HEK293 (cell line): ENCODE data around the gene MRTFA.

Experiments
- CTCF ChIA-PET: fragments of 350-600 bp; formaldehyde crosslinking; extraction: SDS; loops from one replicate; lab custom pipeline; 2021; ENCODE audit warnings: antibody characterized with exemption; lab: Yijun Ruan, JAX
- POLR2A ChIA-PET: fragments of 300-600 bp; formaldehyde crosslinking; extraction: SDS; loops from one replicate; lab custom pipeline; 2020; ENCODE audit warnings: antibody characterized with exemption, inconsistent platforms; lab: Yijun Ruan, JAX
- H3K27ac ChIP-seq: fragments of 200-500 bp; sonication (Bioruptor generic); 2 replicates; pipeline ENCODE4 v1.5.1; 2014; ENCODE audit warnings: low read depth, low read length, control low read depth, inconsistent platforms; ENCODE audit errors: extremely low read depth
- H3K36me3 ChIP-seq, 2 experiments: fragments of 200-500 bp in 1 of 2; sonication (Bioruptor generic) in 1 of 2; 1 replicate in 1 of 2; 2 replicates in 1 of 2; pipeline ENCODE4 v1.5.1; 2014 to 2017; ENCODE audit warnings: inconsistent platforms in 2 of 2, low read length in 2 of 2; ENCODE audit not compliant: control insufficient read depth in 2 of 2, insufficient read depth in 1 of 2
- H3K4me1 ChIP-seq: fragments of 200-500 bp; sonication (Bioruptor generic); 2 replicates; pipeline ENCODE4 v1.5.1; 2014; ENCODE audit warnings: mild to moderate bottlenecking, low read length, inconsistent platforms; ENCODE audit not compliant: control insufficient read depth, insufficient read depth
- H3K4me3 ChIP-seq: 2 replicates; pipeline ENCODE4 v1.5.1; 2011; ENCODE audit warnings: low read depth, mild to moderate bottlenecking, control low read depth, low read length, moderate library complexity
- H3K9me3 ChIP-seq: fragments of 200-500 bp; sonication (Bioruptor generic); 2 replicates; pipeline ENCODE4 v1.5.1; 2014; ENCODE audit warnings: low read depth, low read length, inconsistent platforms; ENCODE audit not compliant: control insufficient read depth, insufficient read depth
- ELK4 ChIP-seq: IDR thresholded peaks from 2 replicates; pipeline ENCODE4 v1.6.1; 2011; ENCODE audit warnings: mild to moderate bottlenecking, low read depth, low read length, borderline replicate concordance
- GLIS1 ChIP-seq: fragments of 450-650 bp; formaldehyde crosslinking; IDR thresholded peaks from 2 replicates; pipeline ENCODE4 v1.5.1; 2016; ENCODE audit warnings: missing biosample characterization, missing genetic modification characterization
- MEIS1 ChIP-seq: sonication (generic); formaldehyde crosslinking; IDR thresholded peaks from 2 replicates; pipeline ENCODE4 v1.8.1; 2022; ENCODE audit warnings: missing genetic modification reagents, mild to moderate bottlenecking, borderline replicate concordance
- SP7 ChIP-seq: fragments of 450-650 bp; formaldehyde crosslinking; IDR thresholded peaks from 2 replicates; pipeline ENCODE4 v1.5.1; 2016; ENCODE audit warnings: missing biosample characterization, missing genetic modification characterization
- ZBTB44 ChIP-seq: fragments of 450-650 bp; IDR thresholded peaks from 2 replicates; pipeline ENCODE4 v1.5.1; 2018; ENCODE audit warnings: missing biosample characterization, mild to moderate bottlenecking, missing genetic modification characterization
- ZNF510 ChIP-seq: fragments of 450-650 bp; formaldehyde crosslinking; IDR thresholded peaks from 2 replicates; pipeline ENCODE4 v1.5.1; 2018; ENCODE audit warnings: mild to moderate bottlenecking, missing genetic modification characterization, missing biosample characterization; ENCODE audit not compliant: insufficient replicate concordance
- ZNF558 ChIP-seq: fragments of 450-650 bp; formaldehyde crosslinking; IDR thresholded peaks from 2 replicates; pipeline ENCODE4 v1.5.1; 2016; ENCODE audit warnings: missing biosample characterization, missing genetic modification characterization
- ZNF600 ChIP-seq: fragments of 450-650 bp; formaldehyde crosslinking; IDR thresholded peaks from 2 replicates; pipeline ENCODE4 v1.5.1; 2016; ENCODE audit warnings: missing biosample characterization, missing genetic modification characterization
- ZNF629 ChIP-seq: fragments of 450-650 bp; formaldehyde crosslinking; IDR thresholded peaks from 2 replicates; pipeline ENCODE4 v1.5.1; 2017; ENCODE audit warnings: missing biosample characterization, missing genetic modification characterization
- ZNF664 ChIP-seq: fragments of 450-650 bp; formaldehyde crosslinking; IDR thresholded peaks from 2 replicates; pipeline ENCODE4 v1.5.1; 2016; ENCODE audit warnings: missing biosample characterization, missing genetic modification characterization
- TF ChIP-seq, protein P1 (sequence below): fragments of 450-650 bp; formaldehyde crosslinking; IDR thresholded peaks from 2 replicates; pipeline ENCODE4 v1.5.1; 2016; ENCODE audit warnings: missing biosample characterization, missing genetic modification characterization, low read depth
- TF ChIP-seq, protein P2 (sequence below): fragments of 450-650 bp; formaldehyde crosslinking; IDR thresholded peaks from 2 replicates; pipeline ENCODE4 v1.5.1; 2016; ENCODE audit warnings: missing biosample characterization, missing genetic modification characterization
- TF ChIP-seq, protein P3 (sequence below): fragments of 450-650 bp; formaldehyde crosslinking; IDR thresholded peaks from 2 replicates; pipeline ENCODE4 v1.5.1; 2016; ENCODE audit warnings: missing biosample characterization, missing genetic modification characterization
- TF ChIP-seq, protein P4 (sequence below): fragments of 450-650 bp; formaldehyde crosslinking; IDR thresholded peaks from 2 replicates; pipeline ENCODE4 v1.5.1; 2016; ENCODE audit warnings: missing biosample characterization, missing genetic modification characterization

Gene MRTFA

DNA sequence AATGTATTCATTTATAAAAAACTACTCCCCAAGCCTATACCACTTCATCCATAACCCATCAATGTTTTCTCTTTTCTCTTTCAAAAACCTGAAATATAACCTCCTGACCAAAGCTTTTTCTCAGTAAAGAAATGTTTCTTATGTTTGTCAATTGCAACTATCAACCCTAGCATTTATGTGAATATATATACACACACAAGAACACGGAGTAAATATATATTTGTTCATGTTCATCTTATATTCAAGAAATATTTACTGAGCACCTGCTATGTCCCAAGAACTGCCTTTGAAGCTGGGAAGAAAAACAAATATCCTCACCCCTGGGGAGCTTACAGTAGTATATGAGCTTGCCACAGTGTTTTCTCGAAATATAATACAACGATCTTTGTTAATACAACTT is 3.5 kb downstream of the MRTFA start:
- TF ChIP-seq ZNF664 (tag by site-specific recombination), result peak; percentile 71
- TF ChIP-seq, protein P1, sequence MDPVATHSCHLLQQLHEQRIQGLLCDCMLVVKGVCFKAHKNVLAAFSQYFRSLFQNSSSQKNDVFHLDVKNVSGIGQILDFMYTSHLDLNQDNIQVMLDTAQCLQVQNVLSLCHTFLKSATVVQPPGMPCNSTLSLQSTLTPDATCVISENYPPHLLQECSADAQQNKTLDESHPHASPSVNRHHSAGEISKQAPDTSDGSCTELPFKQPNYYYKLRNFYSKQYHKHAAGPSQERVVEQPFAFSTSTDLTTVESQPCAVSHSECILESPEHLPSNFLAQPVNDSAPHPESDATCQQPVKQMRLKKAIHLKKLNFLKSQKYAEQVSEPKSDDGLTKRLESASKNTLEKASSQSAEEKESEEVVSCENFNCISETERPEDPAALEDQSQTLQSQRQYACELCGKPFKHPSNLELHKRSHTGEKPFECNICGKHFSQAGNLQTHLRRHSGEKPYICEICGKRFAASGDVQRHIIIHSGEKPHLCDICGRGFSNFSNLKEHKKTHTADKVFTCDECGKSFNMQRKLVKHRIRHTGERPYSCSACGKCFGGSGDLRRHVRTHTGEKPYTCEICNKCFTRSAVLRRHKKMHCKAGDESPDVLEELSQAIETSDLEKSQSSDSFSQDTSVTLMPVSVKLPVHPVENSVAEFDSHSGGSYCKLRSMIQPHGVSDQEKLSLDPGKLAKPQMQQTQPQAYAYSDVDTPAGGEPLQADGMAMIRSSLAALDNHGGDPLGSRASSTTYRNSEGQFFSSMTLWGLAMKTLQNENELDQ, result no peak
- H3K4me1 ChIP-seq, result peaks cover 12% of the 10 kb centered on the region
- no peak overlapping the region for H3K27ac ChIP-seq
- H3K4me3 ChIP-seq, result no peak overlapping the region
- ChIA-PET CTCF (interaction anchor here (0.7 to 3.7 kb wide), 10 partner anchors 9 to 197 kb away, joined by 3 to 17 read pairs (median 3); no protein-coding TSS in a partner anchor), POLR2A (interaction anchor here (0.6 to 1.7 kb wide), 2 partner anchors 99 to 190 kb away, joined by 4 to 5 read pairs; no protein-coding TSS in a partner anchor)
- no peaks in the 10 kb centered on the region for H3K9me3 ChIP-seq
- H3K36me3 ChIP-seq, result no peaks in the 10 kb centered on the region

GRCh38 chr22:40631925-40632324 is 4.6 kb downstream of the MRTFA start:
- no peaks in the 10 kb centered on the region for H3K9me3 ChIP-seq
- H3K27ac ChIP-seq, result no peak overlapping the region
- H3K4me3 ChIP-seq, result no peak overlapping the region
- CTCF ChIA-PET, result interaction anchor here (0.6 to 1.0 kb wide), 5 partner anchors 15 to 579 kb away, joined by 3 to 4 read pairs (median 3); no protein-coding TSS in a partner anchor
- H3K36me3 ChIP-seq, result no peaks in the 10 kb centered on the region
- POLR2A ChIA-PET, result interaction anchor here (0.6 to 1.7 kb wide), 2 partner anchors 22 to 98 kb away, joined by 4 to 7 read pairs; no protein-coding TSS in a partner anchor
- peaks cover 12% of the 10 kb centered on the region for H3K4me1 ChIP-seq
- TF ChIP-seq, protein P2, sequence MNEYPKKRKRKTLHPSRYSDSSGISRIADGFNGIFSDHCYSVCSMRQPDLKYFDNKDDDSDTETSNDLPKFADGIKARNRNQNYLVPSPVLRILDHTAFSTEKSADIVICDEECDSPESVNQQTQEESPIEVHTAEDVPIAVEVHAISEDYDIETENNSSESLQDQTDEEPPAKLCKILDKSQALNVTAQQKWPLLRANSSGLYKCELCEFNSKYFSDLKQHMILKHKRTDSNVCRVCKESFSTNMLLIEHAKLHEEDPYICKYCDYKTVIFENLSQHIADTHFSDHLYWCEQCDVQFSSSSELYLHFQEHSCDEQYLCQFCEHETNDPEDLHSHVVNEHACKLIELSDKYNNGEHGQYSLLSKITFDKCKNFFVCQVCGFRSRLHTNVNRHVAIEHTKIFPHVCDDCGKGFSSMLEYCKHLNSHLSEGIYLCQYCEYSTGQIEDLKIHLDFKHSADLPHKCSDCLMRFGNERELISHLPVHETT (tag by site-specific recombination), result no peak
- 0 out of 2 replicates have a peak, but pooled peaks have one; percentile 6 for TF ChIP-seq GLIS1 (tag by site-specific recombination)
- TF ChIP-seq, all 188 proteins: peak for 1

GRCh38 chr22:40628354-40629042 is 8.0 kb downstream of the MRTFA start:
- no peak overlapping the region for H3K27ac ChIP-seq
- H3K36me3 ChIP-seq, result no peaks in the 10 kb centered on the region; a peak in 1 of 3 replicates
- CTCF ChIA-PET, result interaction anchor here (0.6 to 1.3 kb wide), 2 partner anchors 18 to 104 kb away, joined by 3 to 4 read pairs; no protein-coding TSS in a partner anchor
- POLR2A ChIA-PET, result interaction anchor here (0.7 to 3.4 kb wide), 2 partner anchors 8 to 23 kb away, joined by 3 to 15 read pairs; partner anchors contain the start of gene MRTFA
- H3K4me1 ChIP-seq, result no peaks in the 10 kb centered on the region; the same call in 1 of the 2 replicates
- H3K4me3 ChIP-seq, result no peak overlapping the region
- no peaks in the 10 kb centered on the region for H3K9me3 ChIP-seq
- peak; percentile 54; the same call in 1 of the 2 replicates for TF ChIP-seq ZNF600 (tag by site-specific recombination)
- TF ChIP-seq ELK4, result no peak
- no peak for TF ChIP-seq ZNF510 (tag by site-specific recombination)
- TF ChIP-seq ZNF558, result 0 out of 2 replicates have a peak, but pooled peaks have one; percentile 9
- 0 out of 2 replicates have a peak, but pooled peaks have one; percentile 26 for TF ChIP-seq ZNF629 (tag by site-specific recombination)
- peak; percentile 50 for TF ChIP-seq SP7 (tag by site-specific recombination)
- TF ChIP-seq MEIS1 (CRISPR knock-in tag), result no peak
- TF ChIP-seq, protein P3, sequence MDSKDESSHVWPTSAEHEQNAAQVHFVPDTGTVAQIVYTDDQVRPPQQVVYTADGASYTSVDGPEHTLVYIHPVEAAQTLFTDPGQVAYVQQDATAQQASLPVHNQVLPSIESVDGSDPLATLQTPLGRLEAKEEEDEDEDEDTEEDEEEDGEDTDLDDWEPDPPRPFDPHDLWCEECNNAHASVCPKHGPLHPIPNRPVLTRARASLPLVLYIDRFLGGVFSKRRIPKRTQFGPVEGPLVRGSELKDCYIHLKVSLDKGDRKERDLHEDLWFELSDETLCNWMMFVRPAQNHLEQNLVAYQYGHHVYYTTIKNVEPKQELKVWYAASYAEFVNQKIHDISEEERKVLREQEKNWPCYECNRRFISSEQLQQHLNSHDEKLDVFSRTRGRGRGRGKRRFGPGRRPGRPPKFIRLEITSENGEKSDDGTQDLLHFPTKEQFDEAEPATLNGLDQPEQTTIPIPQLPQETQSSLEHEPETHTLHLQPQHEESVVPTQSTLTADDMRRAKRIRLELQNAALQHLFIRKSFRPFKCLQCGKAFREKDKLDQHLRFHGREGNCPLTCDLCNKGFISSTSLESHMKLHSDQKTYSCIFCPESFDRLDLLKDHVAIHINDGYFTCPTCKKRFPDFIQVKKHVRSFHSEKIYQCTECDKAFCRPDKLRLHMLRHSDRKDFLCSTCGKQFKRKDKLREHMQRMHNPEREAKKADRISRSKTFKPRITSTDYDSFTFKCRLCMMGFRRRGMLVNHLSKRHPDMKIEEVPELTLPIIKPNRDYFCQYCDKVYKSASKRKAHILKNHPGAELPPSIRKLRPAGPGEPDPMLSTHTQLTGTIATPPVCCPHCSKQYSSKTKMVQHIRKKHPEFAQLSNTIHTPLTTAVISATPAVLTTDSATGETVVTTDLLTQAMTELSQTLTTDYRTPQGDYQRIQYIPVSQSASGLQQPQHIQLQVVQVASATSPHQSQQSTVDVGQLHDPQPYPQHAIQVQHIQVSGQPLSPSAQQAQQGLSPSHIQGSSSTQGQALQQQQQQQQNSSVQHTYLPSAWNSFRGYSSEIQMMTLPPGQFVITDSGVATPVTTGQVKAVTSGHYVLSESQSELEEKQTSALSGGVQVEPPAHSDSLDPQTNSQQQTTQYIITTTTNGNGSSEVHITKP (tag by site-specific recombination), result no peak
- no peak for TF ChIP-seq ZBTB44
- TF ChIP-seq, protein P4, sequence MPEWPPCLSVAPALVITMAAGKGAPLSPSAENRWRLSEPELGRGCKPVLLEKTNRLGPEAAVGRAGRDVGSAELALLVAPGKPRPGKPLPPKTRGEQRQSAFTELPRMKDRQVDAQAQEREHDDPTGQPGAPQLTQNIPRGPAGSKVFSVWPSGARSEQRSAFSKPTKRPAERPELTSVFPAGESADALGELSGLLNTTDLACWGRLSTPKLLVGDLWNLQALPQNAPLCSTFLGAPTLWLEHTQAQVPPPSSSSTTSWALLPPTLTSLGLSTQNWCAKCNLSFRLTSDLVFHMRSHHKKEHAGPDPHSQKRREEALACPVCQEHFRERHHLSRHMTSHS (tag by site-specific recombination), result no peak
- TF ChIP-seq, all 188 proteins: peak for 4
